ENCODE data around the gene COL4A1. TPM values are rescaled to one million over a fixed set of nuclear protein-coding genes. Genes with fewer than 3 reads are reported as not detected.

COL4A1 gene
- polyA plus RNA-seq, 1 donor from 2014 or later = not detected

- peaks cover 0 to 2% (median 0%) of the 10 kb centered on the region in 3 donors for H3K9me3 Mint-ChIP-seq
- peaks cover 0 to 5% (median 2%) of the 10 kb centered on the region in 3 donors for H3K4me1 Mint-ChIP-seq
- no peaks in the 10 kb centered on the region for H3K36me3 Mint-ChIP-seq
- peaks cover 39% of the 10 kb centered on the region for H3K27me3 Mint-ChIP-seq
- no peak overlapping the region for H3K4me3 Mint-ChIP-seq
- H3K27ac Mint-ChIP-seq = no peak overlapping the region
These were observed 4.7 kb upstream of the COL4A1 start for GRCh38 chr13:110311443-110312338.

DNA sequence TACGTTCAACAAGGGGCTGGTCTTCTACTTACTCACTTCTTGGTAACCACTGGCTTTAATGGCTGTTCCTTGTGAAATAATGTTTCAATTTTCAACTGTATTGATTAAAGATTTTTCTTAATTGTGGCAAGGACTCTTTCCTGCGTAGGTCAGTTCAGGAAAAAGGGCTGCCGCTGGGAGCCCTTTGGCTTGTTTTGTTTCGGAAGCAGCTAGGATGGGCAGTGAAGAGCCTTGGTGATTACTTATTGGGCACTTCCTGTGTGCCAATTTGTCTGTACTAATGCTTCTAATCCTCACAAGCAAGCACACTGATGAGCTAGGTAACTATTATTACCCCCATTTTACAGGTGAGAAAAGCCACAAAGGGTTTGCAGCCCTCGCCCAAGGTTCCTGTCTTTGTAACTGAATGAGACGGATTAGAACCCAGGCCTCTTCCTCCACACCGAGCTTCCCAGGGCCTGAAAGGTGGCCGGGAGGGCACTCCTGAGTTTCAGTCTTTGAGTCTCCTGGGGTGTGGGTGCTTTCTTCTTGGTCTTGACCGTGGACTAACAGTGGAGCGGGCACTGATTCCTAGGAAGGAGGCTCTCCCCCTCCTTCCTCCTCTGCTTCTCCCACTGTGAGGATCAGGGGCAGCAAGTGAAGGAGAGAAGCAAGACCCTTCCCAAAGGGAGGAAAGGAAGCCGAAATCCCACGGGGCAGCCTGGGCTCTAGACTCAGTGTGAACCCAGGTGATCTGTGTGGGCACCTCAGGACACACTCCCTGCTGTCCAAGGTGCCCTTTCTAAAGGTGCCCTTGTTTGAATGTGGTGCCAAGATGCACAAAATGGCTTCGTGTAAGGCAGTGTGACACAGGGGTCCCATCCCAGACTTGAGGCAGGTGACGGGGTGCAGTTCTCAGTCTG lies 3.8 kb upstream of the COL4A1 start:
- H3K27ac Mint-ChIP-seq = no peak overlapping the region
- H3K4me3 Mint-ChIP-seq = no peak overlapping the region
- peaks cover 0 to 2% (median 0%) of the 10 kb centered on the region in 3 donors for H3K9me3 Mint-ChIP-seq
- H3K4me1 Mint-ChIP-seq = peaks cover 0 to 5% (median 2%) of the 10 kb centered on the region in 3 donors
- H3K36me3 Mint-ChIP-seq = no peaks in the 10 kb centered on the region
- H3K27me3 Mint-ChIP-seq = peaks cover 42% of the 10 kb centered on the region

DNA sequence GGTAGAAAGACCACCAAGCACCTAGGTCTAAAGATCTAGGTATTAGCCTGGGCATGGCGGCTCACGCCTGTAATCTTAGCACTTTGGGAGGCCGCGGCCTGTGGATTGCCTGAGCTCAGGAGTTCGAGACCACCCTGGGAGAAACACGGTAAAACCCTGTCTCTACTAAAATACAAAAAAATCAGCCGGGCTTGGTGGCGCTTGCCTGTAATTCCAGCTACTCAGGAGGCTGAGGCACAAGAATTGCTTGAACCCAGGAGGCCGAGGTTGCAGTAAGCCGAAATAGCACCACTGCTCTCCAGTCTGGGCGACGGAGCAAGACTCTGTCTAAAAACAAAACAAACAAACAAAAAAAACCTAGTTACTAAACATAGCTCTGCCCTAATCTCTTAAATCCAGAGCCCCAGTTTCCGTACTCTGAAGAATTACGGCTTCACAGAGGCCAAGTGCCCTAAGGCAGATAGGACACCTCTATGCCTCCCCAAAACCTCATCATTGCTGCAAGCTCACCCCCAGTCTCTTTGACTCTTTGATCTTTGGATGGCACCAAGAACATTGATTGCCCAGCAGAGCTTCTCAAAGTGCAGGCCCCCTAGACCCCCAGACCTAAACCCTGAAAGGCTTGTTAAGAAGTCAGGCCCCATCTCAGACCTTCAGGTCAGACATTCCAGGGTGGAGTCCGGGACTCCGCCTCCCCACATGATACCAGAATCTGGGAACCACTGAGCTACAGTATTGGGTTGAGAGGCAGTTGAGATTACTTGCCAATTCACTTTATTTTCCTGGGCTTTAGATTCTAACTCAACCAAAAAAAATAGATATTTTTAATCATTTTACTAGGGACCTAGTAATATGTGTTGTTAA lies 2.9 kb upstream of the COL4A1 start:
- H3K4me1 Mint-ChIP-seq = peaks cover 0 to 6% (median 2%) of the 10 kb centered on the region in 3 donors
- H3K27me3 Mint-ChIP-seq = peaks cover 48% of the 10 kb centered on the region
- H3K36me3 Mint-ChIP-seq = no peaks in the 10 kb centered on the region
- H3K4me3 Mint-ChIP-seq = no peak overlapping the region
- peak overlapping the region in 1 of 3 donors; percentile 63 for H3K27ac Mint-ChIP-seq
- H3K9me3 Mint-ChIP-seq = peaks cover 0 to 2% (median 0%) of the 10 kb centered on the region in 3 donors

DNA sequence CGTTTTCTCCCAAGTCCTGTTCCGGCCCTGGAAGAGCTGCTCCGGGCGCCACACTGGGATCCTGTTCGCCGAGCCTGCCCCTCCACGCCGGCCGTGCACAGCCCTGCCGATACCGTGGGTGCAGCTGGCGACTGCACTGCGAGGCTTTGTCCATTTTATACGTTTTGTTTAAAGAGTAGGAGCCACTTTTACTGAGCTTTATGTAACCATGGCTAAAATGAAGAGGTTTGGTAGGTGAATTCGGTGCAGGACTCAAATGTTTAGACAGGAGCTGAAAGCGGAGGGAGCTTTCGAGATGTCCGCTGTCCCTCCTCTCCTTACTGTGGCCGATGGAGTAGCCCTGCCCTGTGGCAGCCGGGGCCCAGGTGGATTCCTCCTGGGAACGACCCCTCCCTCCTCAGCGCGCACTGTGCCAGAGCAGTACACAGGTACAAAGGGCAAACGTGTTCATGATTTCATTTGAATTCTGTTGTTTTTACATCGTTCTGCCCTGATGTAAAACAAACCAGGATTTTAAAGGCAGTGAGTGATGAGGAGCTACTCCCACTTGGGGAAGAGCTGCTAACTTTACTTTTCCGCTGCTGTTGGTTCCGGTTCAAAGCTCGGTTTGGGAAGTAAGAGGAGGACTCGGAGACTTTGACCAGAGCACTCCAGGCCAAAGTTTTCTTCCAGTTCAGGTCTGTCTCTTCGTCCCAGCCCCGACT lies 1.9 kb upstream of the COL4A1 start:
- Mint-ChIP-seq H3K4me3 (no peak overlapping the region), H3K36me3 (no peaks in the 10 kb centered on the region), H3K4me1 (peaks cover 0 to 6% (median 2%) of the 10 kb centered on the region in 3 donors), H3K27me3 (peaks cover 50% of the 10 kb centered on the region), H3K9me3 (peaks cover 0 to 2% (median 0%) of the 10 kb centered on the region in 3 donors), H3K27ac (no peak overlapping the region)

DNA sequence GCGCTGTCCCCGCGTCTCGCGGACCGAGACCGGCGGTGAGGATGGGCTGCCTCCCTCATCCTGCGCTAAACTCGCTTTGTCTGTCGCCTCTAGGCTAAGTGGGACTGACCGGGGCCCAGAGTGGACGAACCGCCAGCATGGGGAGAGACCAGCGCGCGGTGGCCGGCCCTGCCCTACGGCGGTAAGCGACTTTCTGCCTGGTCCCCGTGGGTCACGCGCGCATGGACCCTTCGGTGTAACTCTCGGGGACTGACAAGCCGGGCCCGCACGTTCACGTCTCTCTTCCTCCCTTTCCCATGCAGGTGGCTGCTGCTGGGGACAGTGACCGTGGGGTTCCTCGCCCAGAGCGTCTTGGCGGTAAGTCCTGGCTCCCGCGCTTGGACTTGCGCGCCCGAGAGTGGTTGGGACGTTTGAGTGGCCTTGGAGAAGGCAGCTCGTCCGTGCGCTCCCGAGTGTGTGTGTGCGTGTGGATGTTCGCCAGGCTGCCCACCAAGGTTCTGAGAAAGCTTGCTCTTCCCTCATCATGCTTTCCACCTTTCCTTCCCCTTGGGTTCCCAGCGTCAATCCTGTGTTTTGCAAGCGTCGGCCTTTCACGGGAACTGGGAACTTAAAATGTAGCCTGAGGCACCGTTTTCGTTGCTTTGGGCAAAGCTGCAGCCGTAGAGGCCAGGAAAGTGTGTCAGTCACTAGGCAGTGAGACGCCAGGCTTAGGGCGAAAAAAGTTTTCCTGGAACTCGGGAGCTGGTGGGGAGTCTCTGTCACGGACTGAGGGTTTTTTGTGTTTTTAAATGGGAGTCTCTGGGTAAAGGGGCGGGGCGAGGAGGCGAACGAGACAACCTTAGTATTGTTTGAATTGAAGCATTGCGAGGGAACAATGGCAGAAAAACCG lies 1.1 kb upstream of the COL4A1 start:
- H3K27me3 Mint-ChIP-seq = peaks cover 48% of the 10 kb centered on the region
- peak overlapping the region in 2 of 4 donors; percentile 50 to 65 for H3K4me3 Mint-ChIP-seq
- H3K9me3 Mint-ChIP-seq = peaks cover 0 to 2% (median 0%) of the 10 kb centered on the region in 3 donors
- no peaks in the 10 kb centered on the region for H3K36me3 Mint-ChIP-seq
- H3K4me1 Mint-ChIP-seq = peaks cover 0 to 6% (median 2%) of the 10 kb centered on the region in 3 donors
- no peak overlapping the region for H3K27ac Mint-ChIP-seq

GRCh38 chr13:110306340-110306959 lies 507 bp downstream of the COL4A1 start:
- Mint-ChIP-seq H3K27me3 (peaks cover 46% of the 10 kb centered on the region), H3K4me1 (peaks cover 0 to 6% (median 2%) of the 10 kb centered on the region in 3 donors), H3K4me3 (no peak overlapping the region), H3K9me3 (no peaks in the 10 kb centered on the region), H3K36me3 (no peaks in the 10 kb centered on the region), H3K27ac (no peak overlapping the region)

- Mint-ChIP-seq H3K27me3 (peaks cover 42% of the 10 kb centered on the region), H3K36me3 (no peaks in the 10 kb centered on the region), H3K4me1 (peaks cover 0 to 6% (median 2%) of the 10 kb centered on the region in 3 donors), H3K4me3 (no peak overlapping the region), H3K9me3 (no peaks in the 10 kb centered on the region), H3K27ac (no peak overlapping the region)
These were observed 1.0 kb downstream of the COL4A1 start for GRCh38 chr13:110305949-110306339.

GRCh38 chr13:110305544-110305943 lies 1.4 kb downstream of the COL4A1 start:
- no peak overlapping the region for H3K27ac Mint-ChIP-seq
- H3K27me3 Mint-ChIP-seq = peaks cover 42% of the 10 kb centered on the region
- H3K9me3 Mint-ChIP-seq = no peaks in the 10 kb centered on the region
- no peak overlapping the region for H3K4me3 Mint-ChIP-seq
- peaks cover 0 to 6% (median 2%) of the 10 kb centered on the region in 3 donors for H3K4me1 Mint-ChIP-seq
- no peaks in the 10 kb centered on the region for H3K36me3 Mint-ChIP-seq

DNA sequence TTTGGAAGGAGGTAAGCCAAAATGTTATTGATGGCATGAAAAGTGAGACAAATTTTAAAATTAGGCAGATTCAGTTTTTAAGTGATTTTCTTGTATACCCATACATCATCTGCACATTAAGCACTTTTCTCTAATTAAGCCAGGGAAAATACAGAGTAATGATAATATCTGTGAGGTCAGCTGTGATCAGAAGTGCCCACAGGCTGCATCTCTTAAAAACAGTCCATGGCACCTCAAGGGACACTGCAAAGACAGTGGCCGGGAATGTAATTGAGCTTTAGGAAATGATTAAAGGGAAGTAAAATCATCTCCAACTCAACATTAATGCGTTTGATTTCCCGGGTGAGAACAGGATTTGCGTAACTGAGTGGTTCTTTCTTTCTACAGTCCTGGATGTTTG lies 2.0 kb downstream of the COL4A1 start:
- Mint-ChIP-seq H3K36me3 (no peaks in the 10 kb centered on the region), H3K27ac (no peak overlapping the region), H3K9me3 (no peaks in the 10 kb centered on the region)

GRCh38 chr13:110304256-110304655 lies 2.7 kb downstream of the COL4A1 start:
- H3K9me3 Mint-ChIP-seq = no peaks in the 10 kb centered on the region
- H3K4me3 Mint-ChIP-seq = no peak overlapping the region
- peaks cover 0 to 6% (median 0%) of the 10 kb centered on the region in 3 donors for H3K4me1 Mint-ChIP-seq
- no peak overlapping the region for H3K27ac Mint-ChIP-seq
- H3K36me3 Mint-ChIP-seq = no peaks in the 10 kb centered on the region
- peaks cover 33% of the 10 kb centered on the region for H3K27me3 Mint-ChIP-seq

More for the DNA sequence above, 2.0 kb downstream of the COL4A1 start:
- no peak overlapping the region for H3K4me3 Mint-ChIP-seq
- peaks cover 37% of the 10 kb centered on the region for H3K27me3 Mint-ChIP-seq
- peaks cover 0 to 6% (median 2%) of the 10 kb centered on the region in 3 donors for H3K4me1 Mint-ChIP-seq

- peaks cover 29% of the 10 kb centered on the region for H3K27me3 Mint-ChIP-seq
- H3K4me3 Mint-ChIP-seq = no peak overlapping the region
- H3K36me3 Mint-ChIP-seq = no peaks in the 10 kb centered on the region
- H3K9me3 Mint-ChIP-seq = peaks cover 0 to 2% (median 0%) of the 10 kb centered on the region in 3 donors
- H3K4me1 Mint-ChIP-seq = peaks cover 0 to 4% (median 0%) of the 10 kb centered on the region in 3 donors
- H3K27ac Mint-ChIP-seq = no peak overlapping the region
These were observed 3.3 kb downstream of the COL4A1 start for GRCh38 chr13:110303644-110304043.

- H3K36me3 Mint-ChIP-seq = no peaks in the 10 kb centered on the region
- H3K27ac Mint-ChIP-seq = no peak overlapping the region
- no peak overlapping the region for H3K4me3 Mint-ChIP-seq
- H3K27me3 Mint-ChIP-seq = peaks cover 28% of the 10 kb centered on the region
- peaks cover 0 to 2% (median 0%) of the 10 kb centered on the region in 3 donors for H3K4me1 Mint-ChIP-seq
- peaks cover 0 to 2% (median 0%) of the 10 kb centered on the region in 3 donors for H3K9me3 Mint-ChIP-seq
These were observed 4.0 kb downstream of the COL4A1 start for GRCh38 chr13:110302997-110303396.
